ENCODE results near the gene BLOC1S4. TPM values are rescaled to one million over a fixed set of nuclear protein-coding genes. Genes with fewer than 3 reads are reported as not detected.

The BLOC1S4 gene
- total RNA-seq, 1 donor from 2014 or later, result 20.9 TPM

DNA sequence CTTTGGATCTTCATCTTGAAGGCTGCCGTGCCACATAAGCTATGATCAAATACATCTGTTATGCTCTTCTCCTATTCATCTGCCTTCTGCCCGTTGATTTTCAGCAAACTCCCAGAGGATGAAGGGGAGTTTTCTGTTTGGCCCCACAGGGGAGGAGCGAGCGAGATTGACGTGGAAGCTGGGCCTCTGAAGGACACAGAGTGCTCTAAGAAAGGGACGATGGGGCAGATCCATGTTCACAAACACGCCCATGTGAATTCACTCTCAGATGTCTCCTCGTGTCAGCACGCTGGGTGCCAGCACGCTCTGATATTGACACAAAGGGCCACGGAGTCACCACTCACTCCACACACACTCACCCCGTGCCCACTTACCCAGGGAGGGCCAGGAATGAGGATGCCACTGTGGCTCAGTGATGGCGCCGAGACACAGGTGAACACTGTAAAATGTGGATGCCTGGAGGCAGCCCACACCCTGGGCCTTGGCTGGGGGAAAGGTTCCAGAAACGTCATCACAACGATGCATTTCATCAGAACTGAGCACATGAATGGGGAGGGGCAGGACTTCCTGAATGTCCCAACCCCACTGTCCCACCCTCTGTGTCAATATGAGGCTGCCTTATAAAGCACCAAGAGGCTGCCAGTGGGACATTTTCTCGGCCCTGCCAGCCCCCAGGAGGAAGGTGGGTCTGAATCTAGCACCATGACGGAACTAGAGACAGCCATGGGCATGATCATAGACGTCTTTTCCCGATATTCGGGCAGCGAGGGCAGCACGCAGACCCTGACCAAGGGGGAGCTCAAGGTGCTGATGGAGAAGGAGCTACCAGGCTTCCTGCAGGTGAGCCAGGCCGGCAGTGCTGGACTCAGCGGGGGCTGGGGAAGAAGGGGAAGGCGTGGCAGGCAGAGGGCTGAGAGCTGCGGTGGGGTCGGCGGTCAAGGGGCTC, 22.5 kb upstream of the BLOC1S4 start, which contains the start of gene S100P:
Gene S100P, plus strand, starts transcription at position 648 of the 946 bp plus-strand sequence. Its CDS starts 55 bp downstream, at position 703.
- peaks cover 4% of the 10 kb centered on the region for H3K27me3 Mint-ChIP-seq (ENCODE audit: unreplicated experiment)
- H3K9me3 Mint-ChIP-seq (ENCODE audit: unreplicated experiment), result no peaks in the 10 kb centered on the region
- H3K36me3 Mint-ChIP-seq (ENCODE audit: low read depth, unreplicated experiment), result no peaks in the 10 kb centered on the region
- H3K27ac Mint-ChIP-seq (ENCODE audit: unreplicated experiment), result peak within 1 kb of the TSS; percentile 68
- TF ChIP-seq, protein P1, sequence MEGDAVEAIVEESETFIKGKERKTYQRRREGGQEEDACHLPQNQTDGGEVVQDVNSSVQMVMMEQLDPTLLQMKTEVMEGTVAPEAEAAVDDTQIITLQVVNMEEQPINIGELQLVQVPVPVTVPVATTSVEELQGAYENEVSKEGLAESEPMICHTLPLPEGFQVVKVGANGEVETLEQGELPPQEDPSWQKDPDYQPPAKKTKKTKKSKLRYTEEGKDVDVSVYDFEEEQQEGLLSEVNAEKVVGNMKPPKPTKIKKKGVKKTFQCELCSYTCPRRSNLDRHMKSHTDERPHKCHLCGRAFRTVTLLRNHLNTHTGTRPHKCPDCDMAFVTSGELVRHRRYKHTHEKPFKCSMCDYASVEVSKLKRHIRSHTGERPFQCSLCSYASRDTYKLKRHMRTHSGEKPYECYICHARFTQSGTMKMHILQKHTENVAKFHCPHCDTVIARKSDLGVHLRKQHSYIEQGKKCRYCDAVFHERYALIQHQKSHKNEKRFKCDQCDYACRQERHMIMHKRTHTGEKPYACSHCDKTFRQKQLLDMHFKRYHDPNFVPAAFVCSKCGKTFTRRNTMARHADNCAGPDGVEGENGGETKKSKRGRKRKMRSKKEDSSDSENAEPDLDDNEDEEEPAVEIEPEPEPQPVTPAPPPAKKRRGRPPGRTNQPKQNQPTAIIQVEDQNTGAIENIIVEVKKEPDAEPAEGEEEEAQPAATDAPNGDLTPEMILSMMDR (IDR thresholded peaks at IDR 0.05; ENCODE audit: unreplicated experiment), result no peak
- DNase-seq (ENCODE audit: low spot score), result no peak
- no peak within 1 kb of the TSS for H3K4me3 Mint-ChIP-seq (ENCODE audit: unreplicated experiment)
- H3K4me1 Mint-ChIP-seq (ENCODE audit: unreplicated experiment), result peaks cover 13% of the 10 kb centered on the region

DNA sequence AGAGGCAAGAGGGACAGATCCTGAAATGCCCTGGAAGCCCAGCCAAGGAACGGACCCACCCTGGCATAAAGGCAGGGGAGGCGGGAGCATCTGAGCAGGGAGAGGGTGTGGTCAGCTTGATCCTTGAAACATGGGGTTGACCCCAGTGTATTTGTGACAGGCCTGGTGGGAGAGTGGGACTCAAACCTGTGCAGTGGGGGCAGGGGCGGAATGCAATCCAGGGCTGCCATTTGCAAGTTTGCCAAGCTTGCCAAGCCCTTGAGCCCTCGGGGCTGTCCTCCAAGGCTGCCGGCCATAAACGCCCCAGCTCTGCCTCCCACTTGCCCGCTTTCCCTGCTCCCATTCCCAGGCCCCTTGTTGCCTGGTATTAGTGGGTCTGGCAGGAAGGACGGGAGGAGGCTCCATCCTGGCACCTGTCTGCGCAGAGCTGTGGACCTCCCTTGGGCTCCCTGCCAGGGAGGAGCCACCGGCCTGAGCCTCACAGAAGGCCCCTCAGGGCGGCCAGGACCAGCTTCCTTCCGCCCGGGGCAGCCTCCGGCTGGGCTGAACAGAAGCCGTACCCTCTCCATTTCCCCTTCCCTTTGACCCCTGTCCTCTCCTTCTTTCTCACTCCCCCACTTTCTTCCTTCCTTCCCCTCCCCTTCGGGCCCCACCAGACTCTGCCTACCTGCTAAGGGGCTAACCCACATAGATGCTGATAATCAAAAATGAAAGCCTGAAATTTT, 21.6 kb upstream of the BLOC1S4 start:
- Mint-ChIP-seq H3K9me3 (ENCODE audit: unreplicated experiment) (no peaks in the 10 kb centered on the region), H3K4me3 (ENCODE audit: unreplicated experiment) (no peak overlapping the region), H3K27ac (ENCODE audit: unreplicated experiment) (peak overlapping the region; percentile 68), H3K4me1 (ENCODE audit: unreplicated experiment) (peaks cover 17% of the 10 kb centered on the region), H3K27me3 (ENCODE audit: unreplicated experiment) (peaks cover 3% of the 10 kb centered on the region), H3K36me3 (ENCODE audit: low read depth, unreplicated experiment) (no peaks in the 10 kb centered on the region)
- no peak for DNase-seq (ENCODE audit: low spot score)
- TF ChIP-seq, protein P1 (IDR thresholded peaks at IDR 0.05; ENCODE audit: unreplicated experiment), result no peak

DNA sequence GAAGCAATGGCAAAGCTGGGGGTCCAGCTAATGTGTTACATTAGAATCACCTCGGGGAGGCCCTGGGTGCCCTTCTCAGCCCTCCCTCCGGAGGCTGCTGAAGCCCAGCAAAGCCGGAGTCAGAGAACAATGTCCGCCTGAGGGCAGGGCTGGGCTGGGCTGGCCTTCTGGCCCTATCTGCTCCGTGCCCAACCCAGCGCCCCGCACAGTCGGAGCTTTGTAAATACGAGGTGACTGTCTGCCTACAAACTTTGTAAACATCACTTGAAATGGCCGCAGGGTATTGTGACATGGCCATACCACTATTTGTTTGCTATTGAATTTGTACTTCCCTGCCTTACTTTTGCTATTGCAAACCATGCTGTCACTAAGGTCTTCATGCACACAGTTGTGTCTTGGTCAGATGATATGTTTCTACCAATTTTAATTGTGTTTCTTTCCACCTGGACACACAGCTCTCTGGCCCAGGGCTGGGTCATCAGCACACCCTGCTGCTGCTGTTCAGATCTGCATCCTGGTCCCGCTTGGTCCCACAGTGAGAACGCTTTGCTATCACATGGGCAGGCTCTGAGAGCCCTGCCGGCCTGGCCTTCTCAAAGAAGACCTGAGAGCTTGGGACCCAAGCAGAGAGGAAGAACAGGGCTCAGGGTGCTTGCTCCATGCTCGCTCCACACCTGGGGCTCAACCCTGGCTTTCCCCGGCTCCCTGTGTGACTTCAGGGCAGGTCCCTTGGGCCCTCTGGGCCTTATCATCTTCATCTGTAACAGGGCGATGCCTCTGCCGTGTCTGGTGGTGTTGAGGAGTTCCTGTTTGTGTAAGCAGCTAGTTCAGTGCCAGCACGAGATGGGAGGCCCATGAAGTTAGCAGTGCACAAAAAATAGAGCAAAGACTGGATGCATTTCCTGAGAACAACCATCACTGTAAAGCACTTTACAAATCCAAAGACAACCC, 20.0 kb upstream of the BLOC1S4 start:
- Mint-ChIP-seq H3K27me3 (ENCODE audit: unreplicated experiment) (peaks cover 3% of the 10 kb centered on the region), H3K27ac (ENCODE audit: unreplicated experiment) (no peak overlapping the region), H3K9me3 (ENCODE audit: unreplicated experiment) (no peaks in the 10 kb centered on the region), H3K4me3 (ENCODE audit: unreplicated experiment) (no peak overlapping the region), H3K4me1 (ENCODE audit: unreplicated experiment) (peaks cover 21% of the 10 kb centered on the region), H3K36me3 (ENCODE audit: low read depth, unreplicated experiment) (no peaks in the 10 kb centered on the region)
- no peak for DNase-seq (ENCODE audit: low spot score)
- TF ChIP-seq, protein P1 (IDR thresholded peaks at IDR 0.05; ENCODE audit: unreplicated experiment), result no peak

DNA sequence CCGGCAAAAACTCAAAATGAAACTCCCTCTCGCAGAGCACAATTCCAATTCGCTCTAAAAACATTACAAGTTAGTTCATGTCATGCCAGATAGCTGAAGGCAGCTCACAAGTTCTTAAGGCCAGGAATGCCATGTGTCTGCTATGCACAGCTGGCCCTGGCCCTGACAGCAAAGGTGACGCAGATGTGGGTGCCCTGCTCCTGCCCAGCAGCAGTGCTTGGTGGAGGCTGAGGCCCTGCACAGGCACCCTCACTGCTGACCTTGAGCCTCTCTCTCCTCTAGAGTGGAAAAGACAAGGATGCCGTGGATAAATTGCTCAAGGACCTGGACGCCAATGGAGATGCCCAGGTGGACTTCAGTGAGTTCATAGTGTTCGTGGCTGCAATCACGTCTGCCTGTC, 19.4 kb upstream of the BLOC1S4 start:
- no peak for DNase-seq (ENCODE audit: low spot score)
- peaks cover 2% of the 10 kb centered on the region for H3K27me3 Mint-ChIP-seq (ENCODE audit: unreplicated experiment)
- TF ChIP-seq, protein P1 (IDR thresholded peaks at IDR 0.05; ENCODE audit: unreplicated experiment), result no peak
- H3K4me1 Mint-ChIP-seq (ENCODE audit: unreplicated experiment), result peaks cover 21% of the 10 kb centered on the region
- no peak overlapping the region for H3K27ac Mint-ChIP-seq (ENCODE audit: unreplicated experiment)
- no peaks in the 10 kb centered on the region for H3K36me3 Mint-ChIP-seq (ENCODE audit: low read depth, unreplicated experiment)
- no peaks in the 10 kb centered on the region for H3K9me3 Mint-ChIP-seq (ENCODE audit: unreplicated experiment)
- H3K4me3 Mint-ChIP-seq (ENCODE audit: unreplicated experiment), result no peak overlapping the region
